NT2/D1 (cell line): ENCODE measurements around the gene C5orf34.

Source experiments
- YY1 ChIP-seq: IDR thresholded peaks from 2 replicates; pipeline ENCODE4 v1.6.1; 2011; ENCODE audit not compliant: insufficient read length, insufficient read depth
- ZNF274 ChIP-seq: IDR thresholded peaks from 2 replicates; pipeline ENCODE4 v1.6.1; 2011; ENCODE audit warnings: mild to moderate bottlenecking, low read depth, low read length

- TF ChIP-seq YY1 (no peak), ZNF274 (no peak)
These were observed 16.4 kb downstream of the C5orf34 start for GRCh38 chr5:43498581-43498980.
